GM12878 (cell line): ENCODE measurements around the gene LOXL3. TPM values are rescaled to one million over a fixed set of nuclear protein-coding genes. Genes with fewer than 3 reads are reported as not detected.

Source experiments
- ATAC-seq: fragments of 200-7000 bp; cut with Tn5 transposase; 3 replicates; pipeline ENCODE4 v1.9.1; 2020; ENCODE audit warnings: mild to moderate bottlenecking, moderate library complexity
- BruUV-seq: library from RNA; stranded (reverse); fragments of 400-500 nt; replicated peaks from 2 replicates; lab custom pipeline; 2021; lab: Mats Ljungman, UMichigan
- CTCF ChIA-PET: fragments of 300-600 bp; sonication (Branson Sonifier 250); formaldehyde crosslinking; extraction: SDS; loops from one replicate; lab custom pipeline; 2021; ENCODE audit warnings: inconsistent platforms; lab: Yijun Ruan, JAX
- POLR2A ChIA-PET: fragments of 350-600 bp; formaldehyde crosslinking; extraction: SDS; loops from one replicate; lab custom pipeline; 2021; ENCODE audit warnings: inconsistent platforms; lab: Charles Lee
- RAD21 ChIA-PET: fragments of 300-600 bp; sonication (Branson Sonifier 250); formaldehyde crosslinking; loops from one replicate; lab custom pipeline; 2023; ENCODE audit warnings: antibody characterized with exemption; ENCODE audit not compliant: unreplicated experiment; lab: Charles Lee
- SMC1A ChIA-PET: fragments of 300-600 bp; sonication (Branson Sonifier 250); formaldehyde crosslinking; loops from one replicate; lab custom pipeline; 2023; ENCODE audit not compliant: unreplicated experiment, uncharacterized antibody; lab: Charles Lee
- DNase-seq: peaks from one replicate; pipeline ENCODE4 v3.0.0-alpha.2; 2011; ENCODE audit warnings: low read depth, low spot score
- FAIRE-seq: peaks from 3 replicates; lab custom pipeline; 2011; peaks lifted over from hg19 to GRCh38; lab: Jason Lieb, UNC
- H2AFZ ChIP-seq: 2 replicates; pipeline ENCODE4 v1.6.0; 2011; ENCODE audit warnings: low read depth, low read length, control low read depth; ENCODE audit not compliant: control insufficient read depth
- H3K27ac ChIP-seq: 2 replicates; pipeline ENCODE4 v1.5.1; 2011; ENCODE audit warnings: control low read depth; ENCODE audit not compliant: control insufficient read depth, insufficient read depth
- H3K27me3 ChIP-seq, 2 experiments: replicated peaks in 1 of 2; 2 replicates each; pipeline versions ENCODE4 v1.6.0 to v1.6.1; 2011; ENCODE audit warnings: low read length in 1 of 2; ENCODE audit not compliant: control insufficient read depth in 2 of 2, insufficient read depth in 2 of 2
- H3K36me3 ChIP-seq, 2 experiments: 2 replicates each; pipeline ENCODE4 v1.5.1; 2011; ENCODE audit warnings: low read length in 1 of 2; ENCODE audit not compliant: control insufficient read depth in 2 of 2, insufficient read depth in 2 of 2
- H3K4me1 ChIP-seq: 2 replicates; pipeline ENCODE4 v1.6.1; 2011; ENCODE audit warnings: mild to moderate bottlenecking, low read length, moderate library complexity, mixed read lengths; ENCODE audit not compliant: control insufficient read depth, insufficient read depth
- H3K4me2 ChIP-seq: 2 replicates; pipeline ENCODE4 v1.6.0; 2011; ENCODE audit warnings: control low read depth; ENCODE audit not compliant: control insufficient read depth, insufficient read depth
- H3K4me3 ChIP-seq: fragments of 200-600 bp; sonication (generic); 2 replicates; pipeline ENCODE4 v1.5.1; 2016
- H3K79me2 ChIP-seq: 2 replicates; pipeline ENCODE4 v1.6.0; 2011; ENCODE audit warnings: low read length; ENCODE audit not compliant: control insufficient read depth, insufficient read depth
- H3K9ac ChIP-seq: 2 replicates; pipeline ENCODE4 v1.8.0; 2011; ENCODE audit warnings: low read length, control low read depth, mixed read lengths; ENCODE audit not compliant: control insufficient read depth, insufficient read depth
- H3K9me3 ChIP-seq: replicated peaks from 3 replicates; pipeline ENCODE4 v1.5.1; 2011; ENCODE audit warnings: mild to moderate bottlenecking, low read length; ENCODE audit not compliant: control insufficient read depth, insufficient read depth
- H4K20me1 ChIP-seq: 2 replicates; pipeline ENCODE4 v1.6.0; 2011; ENCODE audit not compliant: control insufficient read depth, insufficient read depth
- ESRRA ChIP-seq: IDR thresholded peaks from 2 replicates; pipeline ENCODE4 v1.6.1; 2012; ENCODE audit warnings: mild to moderate bottlenecking, low read length, improper control_type of control experiment
- SPI1 ChIP-seq: IDR thresholded peaks from 2 replicates; pipeline ENCODE4 v1.6.1; 2011; ENCODE audit warnings: low read depth, mild to moderate bottlenecking, low read length, moderate library complexity, borderline replicate concordance; ENCODE audit not compliant: insufficient read depth
- WGBS: methylation state at CpG from one replicate; pipeline ENCODE4 v1.1.6; 2016; ENCODE audit warnings: low lambda C conversion rate; ENCODE audit not compliant: insufficient replicate concordance, insufficient coverage; ENCODE audit errors: missing lambda C conversion rate; 5-methylcytosine and 5-hydroxymethylcytosine counted together
- in situ Hi-C: fragments of 300-500 bp; cut with MboI; formaldehyde crosslinking; loops from 9 replicates; pipeline ENCODE4 v1.14.3; 2018; ENCODE audit warnings: mixed read lengths
- intact Hi-C: fragments of 100-400 bp; cut with micrococcal nuclease; formaldehyde crosslinking; loops from one replicate; pipeline ENCODE4 v1.14.2; 2022; ENCODE audit not compliant: unreplicated experiment
- polyA plus RNA-seq, 11 experiments: library from polyadenylated mRNA; depleted of rRNA in 4 of 11; unstranded in 6 of 11; stranded (reverse) in 5 of 11; fragments of >200 nt; fragmentation: Nextera tagmentation in 4 of 11; fragmentation: Illumina TruSeq in 1 of 11; extraction: Ambion mirVana in 4 of 11; extraction: Trizol in 1 of 11; gene quantifications; 1 replicate in 1 of 11; 2 replicates in 10 of 11; pipeline versions ENCODE4 v1.2.1 to v1.2.3, GENCODE V29; 2011 to 2016; ENCODE audit warnings: inconsistent platforms in 2 of 11, missing spikeins in 2 of 11, low read depth in 1 of 11
- total RNA-seq, 4 experiments: library from RNA; depleted of rRNA in 3 of 4; stranded (reverse); fragments of >200 nt in 3 of 4; fragmentation: Illumina TruSeq in 1 of 4; extraction: Trizol in 1 of 4; gene quantifications; 2 replicates each; pipeline versions ENCODE4 v1.2.1 to v1.2.3, GENCODE V29; 2013 to 2021

LOXL3 gene
- total and polyA plus RNA-seq, 10 of the 15 experiments (the other 5 are each of a cell fraction or from before 2014, with no cell fraction given): 6.2 to 40.9 (median 23.3) TPM

GRCh38 chr2:74531666-74532065 lies 22.1 kb downstream of the LOXL3 start:
- H3K9me3 ChIP-seq: no peaks in the 10 kb centered on the region
- no peaks in the 10 kb centered on the region for H3K27me3 ChIP-seq
- ChIA-PET POLR2A (interaction anchor here (0.5 to 5.4 kb wide), 18 partner anchors 7 to 354 kb away, joined by 3 to 66 read pairs (median 6); partner anchors contain the start of genes CCDC142, INO80B, MOB1A and PCGF1), CTCF (interaction anchor here (0.9 to 10.4 kb wide), 26 partner anchors 14 to 282 kb away, joined by 3 to 226 read pairs (median 5); partner anchors contain the start of genes CCDC142, MOGS, MRPL53 and PCGF1), SMC1A (interaction anchor here (0.6 to 9.9 kb wide), 24 partner anchors 11 to 606 kb away, joined by 3 to 208 read pairs (median 8); partner anchors contain the start of genes CCDC142, INO80B, PCGF1 and TTC31), RAD21 (interaction anchor here (0.9 to 7.5 kb wide), 17 partner anchors 13 to 282 kb away, joined by 3 to 158 read pairs (median 5); partner anchors contain the start of genes CCDC142, LOXL3, PCGF1 and TTC31)
- FAIRE-seq (no peak), ATAC-seq (no peak), DNase-seq (no peak)
- peak overlapping the region; percentile 96 for H3K27ac ChIP-seq
- peaks cover 50% of the 10 kb centered on the region for H3K79me2 ChIP-seq
- in situ Hi-C loops: no loop called here
- peaks cover 28% of the 10 kb centered on the region for H3K4me1 ChIP-seq
- no peaks in the 10 kb centered on the region for H4K20me1 ChIP-seq
- H3K4me2 ChIP-seq: peak overlapping the region; percentile 95
- H3K4me3 ChIP-seq: peak overlapping the region; percentile 94
- 58% methylated on average over 7 of the region's 7 CpGs for WGBS
- H3K36me3 ChIP-seq: peaks cover 12 to 35% of the 10 kb centered on the region in 2 experiments
- intact Hi-C loops: loop anchor here (1.0 kb wide), 1 partner anchor 48 kb away; the partner anchor contains the start of gene TTC31
- H3K9ac ChIP-seq: peak overlapping the region; percentile 92
- no peak overlapping the region for H2AFZ ChIP-seq
- no TSS peak for BruUV-seq
- TF ChIP-seq SPI1 (peak; percentile 5; the same call in 1 of the 2 replicates), ESRRA (no peak)
